Measurements from ENCODE around the gene ARHGAP6.

The ARHGAP6 gene

GRCh38 chrX:11266573-11267003 is 399.1 kb downstream of the ARHGAP6 start:
- TF ChIP-seq GLIS3 (CRISPR knock-in tag; IDR thresholded peaks at IDR 0.05) (no peak), SNAI2 (CRISPR knock-in tag; IDR thresholded peaks at IDR 0.05) (no peak), TSHZ2 (CRISPR knock-in tag; IDR thresholded peaks at IDR 0.05) (no peak), RARB (CRISPR knock-in tag; IDR thresholded peaks at IDR 0.05) (no peak), TOX (CRISPR knock-in tag; IDR thresholded peaks at IDR 0.05; ENCODE audit: borderline replicate concordance) (no peak), ZC3H10 (CRISPR knock-in tag; IDR thresholded peaks at IDR 0.05) (no peak), ZNF8 (CRISPR knock-in tag; IDR thresholded peaks at IDR 0.05) (no peak), OSR1 (CRISPR knock-in tag; IDR thresholded peaks at IDR 0.05) (no peak), PATZ1 (CRISPR knock-in tag; IDR thresholded peaks at IDR 0.05; ENCODE audit: borderline replicate concordance) (no peak), CREB5 (CRISPR knock-in tag; IDR thresholded peaks at IDR 0.05; ENCODE audit: low read depth) (no peak), ZNF70 (CRISPR knock-in tag; IDR thresholded peaks at IDR 0.05) (no peak), CSDC2 (CRISPR knock-in tag; IDR thresholded peaks at IDR 0.05) (no peak), ZFP3 (CRISPR knock-in tag; IDR thresholded peaks at IDR 0.05) (no peak), CSRNP3 (CRISPR knock-in tag; IDR thresholded peaks at IDR 0.05) (no peak), ESRRG (CRISPR knock-in tag; IDR thresholded peaks at IDR 0.05) (no peak)
- no peak for ATAC-seq

GRCh38 chrX:11265352-11265751 is 400.4 kb downstream of the ARHGAP6 start:
- no peak for ATAC-seq
- TF ChIP-seq TSHZ2 (CRISPR knock-in tag; IDR thresholded peaks at IDR 0.05) (no peak), ZNF70 (CRISPR knock-in tag; IDR thresholded peaks at IDR 0.05) (no peak), GLIS3 (CRISPR knock-in tag; IDR thresholded peaks at IDR 0.05) (no peak), ARNTL (CRISPR knock-in tag; IDR thresholded peaks at IDR 0.05; ENCODE audit: borderline replicate concordance, low read depth) (no peak), ZNF565 (CRISPR knock-in tag; conservative IDR thresholded peaks at IDR 0.05; ENCODE audit: low read depth) (no peak), PATZ1 (CRISPR knock-in tag; IDR thresholded peaks at IDR 0.05; ENCODE audit: borderline replicate concordance) (no peak), PPARA (CRISPR knock-in tag; IDR thresholded peaks at IDR 0.05; ENCODE audit: borderline replicate concordance) (no peak), CSDC2 (CRISPR knock-in tag; IDR thresholded peaks at IDR 0.05) (no peak), POU6F1 (CRISPR knock-in tag; IDR thresholded peaks at IDR 0.05; ENCODE audit: borderline replicate concordance, low read depth) (no peak), ISL1 (CRISPR knock-in tag; IDR thresholded peaks at IDR 0.05) (no peak)
